Mucosa of gallbladder (tissue), 1 donor: Measurements from ENCODE around the gene ANKRD9. TPM values are rescaled to one million over a fixed set of nuclear protein-coding genes. Genes with fewer than 3 reads are reported as not detected.
A peak's percentile ranks its signal among the peaks of the same experiment; 100 is the strongest.

Experiments used
- DNase-seq: peaks from one replicate; pipeline ENCODE4 v3.0.0-alpha.2; 2020; ENCODE audit warnings: low spot score
- total RNA-seq: library from RNA; stranded (reverse); gene quantifications from one replicate; pipeline ENCODE4 v1.2.1, GENCODE V29; 2021
- donor health status: DM: no; HTN: no; CAD: no.

Gene ANKRD9
- total RNA-seq, 1 donor from 2014 or later = 72.1 TPM

DNA sequence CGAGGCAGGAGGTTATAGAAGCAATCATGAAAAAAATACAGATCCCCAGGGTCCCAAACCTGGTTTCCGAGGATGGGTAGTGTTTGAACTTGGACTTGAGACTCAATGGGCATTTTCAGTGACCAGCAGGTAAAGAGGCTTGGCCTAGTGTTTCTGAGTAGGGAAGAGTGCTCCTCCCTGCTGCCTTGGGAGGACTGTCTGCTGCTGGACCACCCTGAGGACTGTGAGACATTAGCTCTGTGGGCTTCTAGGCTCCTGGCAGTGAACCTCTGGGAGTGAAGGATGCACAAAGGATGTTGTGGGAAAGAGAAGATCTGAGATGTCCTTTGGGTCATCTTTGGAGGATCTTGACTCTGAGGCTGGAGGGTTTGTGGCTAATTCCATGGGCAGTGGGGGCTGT is 30.5 kb downstream of the ANKRD9 start:
- DNase-seq = no peak

DNA sequence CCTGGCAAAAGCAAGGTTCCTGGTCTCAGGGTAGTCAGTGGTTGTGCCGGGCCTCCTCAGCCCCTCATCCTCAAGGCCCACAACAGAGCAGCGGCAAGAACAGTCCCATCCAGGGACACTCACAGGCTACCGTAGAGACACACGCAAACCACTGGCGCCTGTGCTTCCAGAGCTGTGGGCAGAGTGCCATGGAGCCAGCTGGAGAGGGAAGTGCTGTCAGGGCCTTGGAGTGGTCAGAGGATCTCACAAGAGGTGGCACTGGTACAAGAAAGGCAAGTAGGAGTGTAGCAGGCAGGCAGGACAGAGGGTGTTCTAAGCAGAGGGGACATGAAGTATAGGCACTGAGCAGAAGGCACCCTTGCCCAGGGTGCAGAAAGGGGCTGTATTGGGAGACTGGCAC is 34.6 kb downstream of the ANKRD9 start:
- DNase-seq = peak; percentile 76

- DNase-seq = no peak
These were observed 36.0 kb downstream of the ANKRD9 start for GRCh38 chr14:102473559-102473958.

GRCh38 chr14:102472791-102473150 is 36.8 kb downstream of the ANKRD9 start:
- no peak for DNase-seq

DNA sequence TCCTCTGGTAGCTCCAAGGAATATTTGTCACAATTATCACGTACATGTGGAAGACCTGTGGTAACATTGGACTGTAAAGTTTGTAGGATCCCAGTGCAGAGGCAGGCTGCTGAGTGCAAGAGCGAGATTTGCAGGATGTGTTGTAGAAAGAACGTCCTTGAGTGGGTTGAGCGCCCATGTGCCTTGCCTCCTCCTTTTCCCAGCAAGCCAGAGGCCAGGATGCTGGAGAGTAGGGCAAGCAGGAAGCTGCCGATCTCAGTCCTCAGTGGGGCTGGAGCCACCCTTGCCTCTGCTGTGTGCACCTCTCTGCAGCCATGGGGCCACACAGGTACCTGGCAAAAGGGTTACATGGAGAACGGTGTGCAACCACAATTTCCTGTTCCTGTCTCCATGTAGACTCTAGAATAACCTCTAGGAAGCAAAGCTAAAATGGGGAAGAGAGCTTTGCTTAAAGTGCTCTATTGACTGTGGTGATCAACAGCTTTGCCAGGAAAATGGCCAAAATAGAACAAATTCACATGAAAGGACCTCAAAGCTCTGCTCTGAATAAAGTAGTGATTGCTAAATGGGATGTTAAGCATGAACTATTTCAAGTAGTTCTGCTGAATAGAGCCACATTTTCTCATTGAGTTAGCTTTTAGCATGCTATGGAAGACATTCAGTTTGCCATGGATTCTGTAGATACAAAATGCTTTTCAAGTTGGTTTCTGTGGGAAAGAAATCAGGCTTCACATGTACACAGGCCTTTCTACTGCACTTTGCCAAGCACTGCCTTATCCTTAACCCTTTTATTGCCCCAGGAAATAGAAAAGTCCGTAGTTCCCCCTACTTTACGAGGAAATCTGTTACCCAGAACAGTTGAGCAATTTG is 37.4 kb downstream of the ANKRD9 start:
- no peak for DNase-seq

- DNase-seq = no peak
These were observed 40.3 kb downstream of the ANKRD9 start for GRCh38 chr14:102469261-102469660.

- DNase-seq = peak; percentile 38
These were observed 44.7 kb downstream of the ANKRD9 start for GRCh38 chr14:102464846-102465341.

DNA sequence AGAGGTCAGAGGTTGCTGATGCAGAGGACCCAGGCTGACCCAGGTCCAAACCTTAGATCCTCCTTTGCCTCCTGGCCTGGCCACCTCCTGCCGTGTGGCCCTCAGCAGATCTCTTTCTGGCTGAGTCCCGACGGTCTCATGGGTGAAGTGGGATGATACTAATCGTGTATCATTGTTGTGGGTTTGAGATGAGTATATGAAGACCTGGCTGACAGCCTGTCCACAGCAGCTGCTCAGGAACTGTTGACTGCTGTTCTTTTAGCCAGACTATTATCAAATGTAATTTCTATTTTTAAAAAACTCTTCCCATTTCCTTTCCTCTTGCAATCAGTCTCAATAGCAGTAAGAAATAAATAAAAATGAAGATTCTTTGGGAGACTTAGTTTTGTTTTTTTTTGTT is 45.6 kb downstream of the ANKRD9 start:
- DNase-seq = no peak

DNA sequence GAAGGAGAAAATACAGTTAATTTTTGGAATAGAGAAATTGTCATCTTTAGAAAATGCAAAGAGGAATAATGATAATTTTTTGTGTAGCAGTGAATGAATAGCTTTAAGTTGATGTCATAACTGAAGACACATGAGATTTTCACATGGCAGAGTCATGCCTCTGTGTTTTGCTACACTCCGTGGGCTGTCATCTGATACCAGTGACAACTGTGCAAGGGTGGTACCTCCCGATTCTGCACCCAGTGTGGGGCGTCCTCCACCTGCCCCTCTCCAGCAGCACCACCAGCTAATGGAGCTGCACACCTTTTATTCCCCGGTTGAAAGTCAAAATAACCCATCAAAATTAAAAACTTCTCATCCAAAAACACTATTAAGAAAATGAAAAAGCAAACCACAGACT is 47.2 kb downstream of the ANKRD9 start:
- no peak for DNase-seq

DNA sequence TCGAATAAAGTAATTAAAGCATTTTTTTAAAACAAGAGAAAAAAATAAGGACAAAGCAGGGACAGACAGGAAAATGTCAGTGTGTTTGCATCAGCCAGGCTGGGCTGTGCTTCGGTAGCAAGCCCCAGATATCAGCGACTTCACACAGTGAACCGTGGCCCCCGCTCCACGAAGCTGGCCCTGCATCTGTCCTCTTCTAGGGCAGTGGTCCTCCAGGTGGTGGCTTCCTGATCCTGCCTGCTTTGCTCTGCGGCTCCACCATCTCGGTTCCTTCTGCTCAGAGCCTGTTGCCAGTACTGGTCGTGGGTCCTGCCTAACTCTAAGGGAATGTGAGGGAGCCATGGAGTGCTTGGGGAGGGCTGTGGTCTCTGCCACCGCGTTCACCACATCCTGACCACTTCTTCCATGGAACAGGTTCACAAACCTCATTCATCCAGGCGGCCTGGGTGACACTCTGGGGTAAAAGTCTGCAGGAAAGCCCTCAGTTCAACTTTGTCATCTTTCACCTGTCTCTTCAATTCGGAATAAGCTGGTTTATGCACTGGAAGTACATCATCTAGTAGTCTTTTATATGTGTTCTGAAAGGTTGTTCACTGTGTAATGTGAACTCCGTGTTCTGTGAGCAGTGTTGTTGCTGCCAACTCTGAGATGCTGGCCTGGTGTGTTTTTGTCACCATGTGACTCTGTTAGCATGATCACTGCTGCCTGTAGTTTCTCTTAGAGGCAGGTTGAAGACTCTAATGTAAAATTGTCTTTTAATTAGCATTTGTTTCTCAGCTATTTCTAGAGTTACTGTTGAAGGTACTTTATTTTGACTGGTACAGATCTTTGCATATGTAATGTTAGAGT is 47.9 kb downstream of the ANKRD9 start:
- no peak for DNase-seq

DNA sequence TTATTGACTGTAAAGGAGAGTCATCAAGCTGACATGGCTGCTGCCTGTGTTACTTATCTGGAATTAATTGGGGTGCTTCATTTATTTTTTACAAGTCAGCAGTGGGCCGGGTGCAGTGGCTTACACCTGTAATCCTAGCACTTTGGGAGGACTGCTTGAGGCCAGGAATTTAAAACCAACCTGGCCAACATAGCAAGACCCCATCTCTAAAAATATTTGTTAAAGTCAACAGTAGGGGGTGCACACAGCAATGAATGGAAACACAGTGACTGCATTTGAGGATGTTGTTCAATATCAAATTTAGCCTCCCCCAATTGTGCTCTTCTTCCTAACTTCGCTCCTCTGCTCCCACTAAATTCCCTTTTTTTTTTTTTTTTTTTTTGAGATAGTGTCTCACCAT is 52.1 kb downstream of the ANKRD9 start:
- no peak for DNase-seq

DNA sequence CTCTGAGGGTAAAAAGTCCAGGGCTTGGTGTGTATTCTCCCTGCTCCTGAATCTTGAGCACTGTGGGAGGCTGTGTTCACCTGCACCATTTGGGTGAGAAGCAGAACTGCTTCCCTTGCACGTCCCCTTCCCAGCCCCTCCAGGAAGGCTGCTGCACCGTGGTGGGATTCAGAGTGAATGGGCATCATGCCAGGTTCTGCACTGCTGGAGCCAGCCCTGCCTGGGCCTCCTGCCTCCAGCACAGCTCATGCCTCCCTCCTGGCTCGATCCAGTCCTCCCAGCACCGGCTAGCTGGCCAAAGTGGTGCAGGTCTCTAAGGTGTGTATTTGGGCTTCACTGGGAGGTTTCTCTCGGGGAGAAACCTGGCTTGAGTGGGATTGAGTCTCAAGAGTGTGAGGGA is 54.9 kb downstream of the ANKRD9 start:
- no peak for DNase-seq

- DNase-seq = no peak
These were observed 57.3 kb downstream of the ANKRD9 start for GRCh38 chr14:102452302-102452701.

Other genes starting within 250 kb of the ANKRD9 start
- 20.5 TPM for gene MOK, start 204.6 kb downstream of the ANKRD9 start, total RNA-seq
- 11.1 TPM for gene ZNF839, start 190.0 kb downstream of the ANKRD9 start, total RNA-seq
- gene CINP, start 146.9 kb downstream of the ANKRD9 start, total RNA-seq = 25.4 TPM
- 38.1 TPM for gene TECPR2, start 146.8 kb downstream of the ANKRD9 start, total RNA-seq
- gene RCOR1, start 82.9 kb upstream of the ANKRD9 start, total RNA-seq = 28.5 TPM